Esophagus muscularis mucosa (tissue), 4 donors: ENCODE measurements around the gene TENT5C. TPM values are rescaled to one million over a fixed set of nuclear protein-coding genes. Genes with fewer than 3 reads are reported as not detected.

Experiments
- DNase-seq: peaks from one replicate; pipeline ENCODE4 v3.0.0-alpha.2; 2017; ENCODE audit errors: extremely low spot score
- H3K27ac ChIP-seq, 4 donors: fragments of 200-600 bp; sonication (generic); replicated peaks in 1 of 4; 1 replicate in 3 of 4; 2 replicates in 1 of 4; pipeline ENCODE4 v1.5.1; 2016 to 2019; ENCODE audit warnings: mild to moderate bottlenecking in 1 of 4
- H3K27me3 ChIP-seq, 4 donors: fragments of 200-600 bp; sonication (generic); one replicate each; pipeline versions ENCODE4 v1.5.1 to v1.6.0; 2016 to 2019
- H3K36me3 ChIP-seq, 4 donors: fragments of 200-600 bp; sonication (generic); one replicate each; pipeline ENCODE4 v1.5.1; 2016 to 2019
- H3K4me1 ChIP-seq, 4 donors: fragments of 200-600 bp; sonication (generic); one replicate each; pipeline ENCODE4 v1.5.1; 2016 to 2019
- H3K4me3 ChIP-seq, 4 donors: fragments of 200-600 bp; sonication (generic); 1 replicate in 2 of 4; 2 replicates in 2 of 4; pipeline ENCODE4 v1.5.1; 2016 to 2019; ENCODE audit warnings: mild to moderate bottlenecking in 4 of 4, moderate library complexity in 1 of 4
- H3K9me3 ChIP-seq, 4 donors: fragments of 200-600 bp; sonication (generic); 1 replicate in 3 of 4; 2 replicates in 1 of 4; pipeline ENCODE4 v1.5.1; 2016 to 2019
- CTCF ChIP-seq, 3 experiments: fragments of 200-600 bp in 2 of 3; fragments of 450-650 bp in 1 of 3; sonication (generic) in 2 of 3; IDR thresholded peaks; one replicate each; pipeline ENCODE4 v1.5.1; 2017 to 2019; ENCODE audit warnings: antibody characterized with exemption in 3 of 3, mild to moderate bottlenecking in 2 of 3, moderate library complexity in 1 of 3
- EP300 ChIP-seq: sonication (generic); formaldehyde crosslinking; IDR thresholded peaks from one replicate; pipeline ENCODE4 v1.6.1; 2017; ENCODE audit warnings: antibody characterized with exemption
- POLR2A ChIP-seq: fragments of 450-650 bp; IDR thresholded peaks from one replicate; pipeline ENCODE4 v1.6.1; 2017; ENCODE audit warnings: antibody characterized with exemption, moderate library complexity, mild to moderate bottlenecking, low read depth
- POLR2AphosphoS5 ChIP-seq, 2 donors: sonication (generic); formaldehyde crosslinking; IDR thresholded peaks; one replicate each; pipeline ENCODE4 v1.6.1; 2017; ENCODE audit warnings: antibody characterized with exemption in 2 of 2
- WGBS: methylation state at CpG from one replicate; pipeline ENCODE4 v1.1.5; 2018; 5-methylcytosine and 5-hydroxymethylcytosine counted together
- intact Hi-C: fragments of 100-400 bp; cut with DNase I; formaldehyde crosslinking; loops from one replicate; pipeline ENCODE4 v1.15.1; 2023
- total RNA-seq, 4 donors: library from RNA; depleted of rRNA; stranded (reverse); fragments of >200 nt; gene quantifications; one replicate each; pipeline versions ENCODE4 v1.1.0 to v1.2.1, GENCODE V29; 2016

TENT5C gene
- total RNA-seq, 4 donors from 2014 or later: 0.92 to 6.8 (median 2.5) TPM

- H3K36me3 ChIP-seq: no peaks in the 10 kb centered on the region
- WGBS: 84% methylated on average over 3 of the region's 3 CpGs
- no peaks in the 10 kb centered on the region for H3K9me3 ChIP-seq
- no peak overlapping the region for H3K4me3 ChIP-seq
- intact Hi-C loops: no loop called here
- DNase-seq: peak; percentile 64
- no peaks in the 10 kb centered on the region for H3K27me3 ChIP-seq
- H3K27ac ChIP-seq: no peak overlapping the region
- TF ChIP-seq CTCF (IDR thresholded peaks at IDR 0.05) (no peak), POLR2AphosphoS5 (IDR thresholded peaks at IDR 0.05) (no peak), POLR2A (no peak), EP300 (no peak)
- no peaks in the 10 kb centered on the region for H3K4me1 ChIP-seq
Observed at GRCh38 chr1:117559985-117560384, 45.9 kb upstream of the TENT5C start.

- WGBS: 100% methylated on average over 2 of the region's 2 CpGs
- Histone ChIP-seq H3K27ac (no peak overlapping the region), H3K4me1 (no peaks in the 10 kb centered on the region), H3K27me3 (no peaks in the 10 kb centered on the region), H3K36me3 (no peaks in the 10 kb centered on the region), H3K4me3 (no peak overlapping the region), H3K9me3 (no peaks in the 10 kb centered on the region)
- no peak for TF ChIP-seq EP300
- TF ChIP-seq POLR2AphosphoS5 (IDR thresholded peaks at IDR 0.05): no peak
- no peak for TF ChIP-seq CTCF (IDR thresholded peaks at IDR 0.05)
- TF ChIP-seq POLR2A: no peak
- DNase-seq: peak; percentile 80
- intact Hi-C loops: no loop called here
Observed at GRCh38 chr1:117561071-117561470, 44.8 kb upstream of the TENT5C start.

GRCh38 chr1:117561551-117561950 lies 44.3 kb upstream of the TENT5C start:
- no peak for TF ChIP-seq CTCF (IDR thresholded peaks at IDR 0.05)
- no peak for TF ChIP-seq POLR2A
- TF ChIP-seq EP300: no peak
- no peak for TF ChIP-seq POLR2AphosphoS5 (IDR thresholded peaks at IDR 0.05)
- Histone ChIP-seq H3K4me3 (no peak overlapping the region), H3K27ac (no peak overlapping the region), H3K4me1 (no peaks in the 10 kb centered on the region), H3K9me3 (no peaks in the 10 kb centered on the region), H3K27me3 (no peaks in the 10 kb centered on the region), H3K36me3 (no peaks in the 10 kb centered on the region)
- intact Hi-C loops: no loop called here
- DNase-seq: peak; percentile 62
- 100% methylated on average over 2 of the region's 2 CpGs for WGBS

- Histone ChIP-seq H3K4me3 (no peak overlapping the region), H3K9me3 (no peaks in the 10 kb centered on the region), H3K36me3 (no peaks in the 10 kb centered on the region), H3K27me3 (no peaks in the 10 kb centered on the region), H3K27ac (no peak overlapping the region), H3K4me1 (no peaks in the 10 kb centered on the region)
- TF ChIP-seq EP300: no peak
- 66% methylated on average over 9 of the region's 9 CpGs for whole genome bisulfite sequencing
- DNase-seq: peak; percentile 74
- intact Hi-C loops: no loop called here
Observed at GRCh38 chr1:117562581-117563491, 43.0 kb upstream of the TENT5C start.

GRCh38 chr1:117563492-117563875 lies 42.4 kb upstream of the TENT5C start:
- intact Hi-C loops: no loop called here
- H3K36me3 ChIP-seq: no peaks in the 10 kb centered on the region
- TF ChIP-seq POLR2A (no peak), CTCF (IDR thresholded peaks at IDR 0.05) (no peak), EP300 (no peak), POLR2AphosphoS5 (IDR thresholded peaks at IDR 0.05) (no peak)
- WGBS: 77% methylated on average over 3 of the region's 4 CpGs
- H3K4me1 ChIP-seq: no peaks in the 10 kb centered on the region
- no peak for DNase-seq
- H3K27ac ChIP-seq: no peak overlapping the region
- H3K27me3 ChIP-seq: no peaks in the 10 kb centered on the region
- no peak overlapping the region for H3K4me3 ChIP-seq
- no peaks in the 10 kb centered on the region for H3K9me3 ChIP-seq
